A673 (cell line): ENCODE data around the gene SLC5A5. TPM values are rescaled to one million over a fixed set of nuclear protein-coding genes. Genes with fewer than 3 reads are reported as not detected.
"Not testable (repeated sequence)": the region's sequence is repeated elsewhere in the genome, so short reads cannot be mapped to it uniquely, and the experiment has no call there.

Experiments used
- BruUV-seq: library from RNA; stranded (reverse); fragments of 400-500 nt; replicated peaks from 2 replicates; lab custom pipeline; 2021; lab: Mats Ljungman, UMichigan
- CTCF ChIA-PET: fragments of 300-600 bp; sonication (Branson Sonifier 250); formaldehyde crosslinking; loops from one replicate; lab custom pipeline; 2022; ENCODE audit warnings: antibody characterized with exemption; lab: Charles Lee
- POLR2A ChIA-PET: fragments of 300-600 bp; sonication (Branson Sonifier 250); formaldehyde crosslinking; loops from one replicate; lab custom pipeline; 2022; ENCODE audit warnings: antibody characterized with exemption; ENCODE audit not compliant: low non-redundant PET; lab: Charles Lee
- DNase-seq: peaks from one replicate; pipeline ENCODE4 v3.0.0-alpha.2; 2015; ENCODE audit warnings: low spot score
- H3K27ac ChIP-seq: fragments of 200-600 bp; sonication (generic); 2 replicates; pipeline ENCODE4 v1.5.1; 2016; ENCODE audit warnings: mixed run types, low read depth, mild to moderate bottlenecking, mixed read lengths, antibody characterized with exemption, low read length; ENCODE audit not compliant: poor library complexity, severe bottlenecking
- H3K27me3 ChIP-seq: fragments of 200-600 bp; sonication (generic); replicated peaks from 2 replicates; pipeline ENCODE4 v1.6.1; 2017; ENCODE audit warnings: mixed run types, low read depth, mild to moderate bottlenecking, mixed read lengths, antibody characterized with exemption, low read length; ENCODE audit not compliant: insufficient read depth, poor library complexity
- H3K36me3 ChIP-seq: fragments of 200-600 bp; sonication (generic); 2 replicates; pipeline ENCODE4 v1.6.1; 2016; ENCODE audit warnings: mixed run types, mild to moderate bottlenecking, mixed read lengths, antibody characterized with exemption, low read length; ENCODE audit not compliant: insufficient read depth, poor library complexity, severe bottlenecking
- H3K4me1 ChIP-seq: fragments of 200-600 bp; sonication (generic); 2 replicates; pipeline ENCODE4 v1.6.1; 2017; ENCODE audit warnings: mixed run types, mild to moderate bottlenecking, mixed read lengths, antibody characterized with exemption, low read length; ENCODE audit not compliant: insufficient read depth, poor library complexity, severe bottlenecking
- H3K4me3 ChIP-seq: fragments of 200-600 bp; sonication (generic); 2 replicates; pipeline ENCODE4 v1.5.1; 2016; ENCODE audit warnings: low read depth, mixed run types, mild to moderate bottlenecking, mixed read lengths, low read length; ENCODE audit not compliant: poor library complexity, severe bottlenecking
- H3K9me3 ChIP-seq: fragments of 200-600 bp; sonication (generic); 2 replicates; pipeline ENCODE4 v1.6.1; 2016; ENCODE audit warnings: mixed run types, low read depth, mild to moderate bottlenecking, mixed read lengths, antibody characterized with exemption, low read length; ENCODE audit not compliant: poor library complexity, severe bottlenecking
- EZH2 ChIP-seq: fragments of 200-600 bp; sonication (generic); IDR thresholded peaks from 2 replicates; pipeline ENCODE4 v1.6.1; 2017; ENCODE audit warnings: borderline replicate concordance, low read depth, mild to moderate bottlenecking, mixed read lengths, antibody characterized with exemption, low read length; ENCODE audit not compliant: poor library complexity, severe bottlenecking
- intact Hi-C: fragments of 100-400 bp; cut with micrococcal nuclease; formaldehyde crosslinking; loops from one replicate; pipeline ENCODE4 v1.10.0; 2022; ENCODE audit not compliant: unreplicated experiment
- total RNA-seq: library from RNA; stranded (reverse); gene quantifications from 2 replicates; pipeline ENCODE4 v1.2.3, GENCODE V29; 2021
- TF ChIP-seq, protein P1 (sequence below): fragments of 300-800, 200-600 bp; sonication (generic); conservative IDR thresholded peaks from 2 replicates; pipeline ENCODE4 v1.5.1; 2017; ENCODE audit warnings: low read depth, mild to moderate bottlenecking, antibody characterized with exemption, low read length, moderate library complexity, mixed read lengths

SLC5A5 gene
- total RNA-seq, 1 experiment from 2014 or later: not detected

DNA sequence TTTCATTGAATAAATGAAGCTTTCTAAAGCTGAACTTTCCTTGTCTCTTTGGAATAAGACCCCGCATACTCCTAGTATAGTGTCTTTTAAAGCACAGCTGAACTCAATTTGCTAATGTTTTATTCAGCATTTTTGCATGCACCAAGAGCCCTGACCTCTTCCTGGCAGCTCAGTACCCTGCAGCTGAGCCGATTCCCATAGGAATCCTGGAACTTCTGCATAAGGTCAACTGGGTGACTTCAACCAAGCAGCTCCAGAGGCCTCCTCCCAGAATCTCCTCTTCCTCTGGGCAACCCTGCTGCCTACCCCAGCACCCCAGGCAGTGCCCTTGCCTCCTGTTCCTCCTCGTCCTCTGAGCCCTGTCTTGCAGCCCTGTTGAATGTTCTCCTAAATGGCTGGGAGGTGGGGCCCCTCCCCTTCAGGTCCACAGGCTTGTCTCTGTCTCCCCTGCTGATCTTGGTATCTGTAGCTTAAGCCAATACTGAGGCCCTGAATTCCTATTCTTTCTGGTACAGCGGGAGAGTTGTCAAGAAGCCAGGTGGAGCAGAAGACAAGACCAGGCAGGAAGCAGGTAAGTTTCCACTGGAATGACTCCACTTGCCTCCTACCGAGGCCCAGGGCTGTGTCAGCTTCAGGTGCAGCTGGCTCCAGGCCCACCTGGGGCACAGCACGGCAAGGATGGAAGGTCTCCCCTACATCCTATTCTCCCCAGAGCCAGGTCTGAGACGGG is 37.4 kb downstream of the SLC5A5 start:
- H3K27me3 ChIP-seq: no peaks in the 10 kb centered on the region
- intact Hi-C loops: no loop called here
- TF ChIP-seq EZH2: no peak
- TF ChIP-seq, protein P1, sequence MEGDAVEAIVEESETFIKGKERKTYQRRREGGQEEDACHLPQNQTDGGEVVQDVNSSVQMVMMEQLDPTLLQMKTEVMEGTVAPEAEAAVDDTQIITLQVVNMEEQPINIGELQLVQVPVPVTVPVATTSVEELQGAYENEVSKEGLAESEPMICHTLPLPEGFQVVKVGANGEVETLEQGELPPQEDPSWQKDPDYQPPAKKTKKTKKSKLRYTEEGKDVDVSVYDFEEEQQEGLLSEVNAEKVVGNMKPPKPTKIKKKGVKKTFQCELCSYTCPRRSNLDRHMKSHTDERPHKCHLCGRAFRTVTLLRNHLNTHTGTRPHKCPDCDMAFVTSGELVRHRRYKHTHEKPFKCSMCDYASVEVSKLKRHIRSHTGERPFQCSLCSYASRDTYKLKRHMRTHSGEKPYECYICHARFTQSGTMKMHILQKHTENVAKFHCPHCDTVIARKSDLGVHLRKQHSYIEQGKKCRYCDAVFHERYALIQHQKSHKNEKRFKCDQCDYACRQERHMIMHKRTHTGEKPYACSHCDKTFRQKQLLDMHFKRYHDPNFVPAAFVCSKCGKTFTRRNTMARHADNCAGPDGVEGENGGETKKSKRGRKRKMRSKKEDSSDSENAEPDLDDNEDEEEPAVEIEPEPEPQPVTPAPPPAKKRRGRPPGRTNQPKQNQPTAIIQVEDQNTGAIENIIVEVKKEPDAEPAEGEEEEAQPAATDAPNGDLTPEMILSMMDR: no peak
- ChIA-PET POLR2A (interaction anchor here (0.6 kb wide), 1 partner anchor 55 kb away, joined by 18 read pairs; no protein-coding TSS in a partner anchor), CTCF (interaction anchor here (0.7 kb wide), 1 partner anchor 29 kb away, joined by 5 read pairs; no protein-coding TSS in a partner anchor)
- no peak overlapping the region for H3K4me3 ChIP-seq
- no peaks in the 10 kb centered on the region for H3K36me3 ChIP-seq
- H3K4me1 ChIP-seq: no peaks in the 10 kb centered on the region
- no TSS peak for BruUV-seq
- no peak overlapping the region for H3K27ac ChIP-seq
- H3K9me3 ChIP-seq: no peaks in the 10 kb centered on the region
- DNase-seq: no peak

DNA sequence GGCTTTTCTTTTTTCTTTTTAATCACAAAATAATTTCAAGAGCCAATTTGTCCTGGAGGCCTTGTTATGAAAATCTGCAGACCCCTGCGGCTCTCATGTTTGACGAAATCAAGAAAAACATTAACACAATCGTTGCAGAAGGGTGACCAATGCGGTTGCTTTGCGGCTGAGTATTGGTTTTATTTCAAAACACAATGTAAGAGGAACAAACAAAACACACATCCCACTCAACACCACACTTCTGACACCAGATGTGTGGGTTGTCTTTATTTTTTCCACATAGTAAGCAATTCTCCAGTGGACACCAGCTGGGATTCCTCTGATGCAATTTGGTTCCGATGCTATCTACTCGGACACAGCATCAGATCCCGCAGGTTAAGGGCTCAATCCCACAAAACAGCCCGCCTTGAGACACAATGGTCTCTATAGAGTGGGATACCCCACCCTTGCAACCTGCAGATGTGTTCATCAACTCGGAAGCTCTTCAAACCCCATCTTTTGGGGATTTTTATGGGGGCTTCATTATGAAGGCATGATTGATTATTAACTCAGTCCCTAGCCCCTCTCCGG is 39.1 kb downstream of the SLC5A5 start:
- BruUV-seq: no TSS peak
- POLR2A ChIA-PET: no interaction called here
- H3K27me3 ChIP-seq: no peaks in the 10 kb centered on the region

DNA sequence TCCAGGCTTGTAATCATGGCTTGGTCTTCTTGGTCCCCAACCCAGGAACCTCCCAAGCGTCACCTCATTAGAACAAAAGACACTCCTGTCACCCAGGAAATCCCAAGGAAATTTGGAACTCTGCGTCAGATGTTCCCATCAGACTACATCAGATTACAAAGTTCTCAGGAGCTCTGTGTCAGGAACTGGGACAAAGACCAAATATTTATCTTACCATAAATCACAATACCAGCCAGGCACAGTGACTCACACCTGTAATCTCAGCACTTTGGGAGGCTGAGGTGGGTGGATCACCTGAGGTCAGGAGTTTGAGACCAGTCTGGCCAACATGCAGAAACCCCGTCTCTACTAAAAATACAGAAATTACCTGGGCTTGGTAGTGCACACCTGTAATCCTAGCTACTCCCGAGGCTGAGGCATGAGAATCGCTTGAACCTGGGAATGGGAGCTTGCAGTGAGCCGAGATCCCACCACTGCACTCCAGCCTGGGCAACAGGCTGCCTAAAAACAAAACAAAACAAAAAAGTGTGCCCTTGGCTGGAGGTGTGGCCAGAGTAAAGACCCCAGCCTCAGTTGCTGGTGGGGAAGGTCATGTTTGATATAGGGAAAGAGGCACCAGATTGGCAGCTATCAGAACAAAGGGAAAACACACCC is 44.3 kb downstream of the SLC5A5 start:
- H3K27me3 ChIP-seq: no peaks in the 10 kb centered on the region
- DNase-seq: no peak
- H3K36me3 ChIP-seq: no peaks in the 10 kb centered on the region
- POLR2A ChIA-PET: no interaction called here
- BruUV-seq: no TSS peak
- no peak overlapping the region for H3K27ac ChIP-seq
- intact Hi-C loops: no loop called here
- TF ChIP-seq, protein P1: no peak
- TF ChIP-seq EZH2: no peak
- CTCF ChIA-PET: interaction anchor here (0.6 kb wide), 1 partner anchor 279 kb away, joined by 4 read pairs; no protein-coding TSS in a partner anchor
- H3K4me3 ChIP-seq: no peak overlapping the region
- no peaks in the 10 kb centered on the region for H3K9me3 ChIP-seq
- no peaks in the 10 kb centered on the region for H3K4me1 ChIP-seq

More for the DNA sequence above, 39.1 kb downstream of the SLC5A5 start:
- H3K27ac ChIP-seq: no peak overlapping the region
- CTCF ChIA-PET: no interaction called here
- no peak overlapping the region for H3K4me3 ChIP-seq
- DNase-seq: no peak
- H3K36me3 ChIP-seq: no peaks in the 10 kb centered on the region
- intact Hi-C loops: no loop called here
- H3K9me3 ChIP-seq: no peaks in the 10 kb centered on the region
- no peak for TF ChIP-seq EZH2
- TF ChIP-seq, protein P1: no peak
- no peaks in the 10 kb centered on the region for H3K4me1 ChIP-seq

DNA sequence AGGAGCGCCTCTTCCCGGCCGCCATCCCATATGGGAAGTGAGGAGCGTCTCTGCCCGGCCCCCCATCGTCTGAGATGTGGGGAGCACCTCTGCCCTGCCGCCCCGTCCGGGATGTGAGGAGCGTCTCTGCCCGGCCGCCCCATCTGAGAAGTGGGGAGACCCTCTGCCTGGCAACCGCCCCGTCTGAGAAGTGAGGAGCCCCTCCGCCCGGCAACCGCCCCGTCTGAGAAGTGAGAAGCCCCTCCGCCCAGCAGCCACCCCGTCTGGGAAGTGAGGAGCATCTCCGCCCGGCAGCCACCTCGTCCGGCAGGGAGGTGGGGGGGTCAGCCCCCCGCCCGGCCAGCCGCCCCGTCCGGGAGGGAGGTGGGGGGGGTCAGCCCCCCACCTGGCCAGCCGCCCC is 46.4 kb downstream of the SLC5A5 start:
- H3K36me3 ChIP-seq, CTCF ChIA-PET, H3K27ac ChIP-seq, H3K4me1 ChIP-seq, BruUV-seq, intact Hi-C loops, H3K9me3 ChIP-seq, DNase-seq, H3K27me3 ChIP-seq, H3K4me3 ChIP-seq, POLR2A ChIA-PET: not testable (repeated sequence)

DNA sequence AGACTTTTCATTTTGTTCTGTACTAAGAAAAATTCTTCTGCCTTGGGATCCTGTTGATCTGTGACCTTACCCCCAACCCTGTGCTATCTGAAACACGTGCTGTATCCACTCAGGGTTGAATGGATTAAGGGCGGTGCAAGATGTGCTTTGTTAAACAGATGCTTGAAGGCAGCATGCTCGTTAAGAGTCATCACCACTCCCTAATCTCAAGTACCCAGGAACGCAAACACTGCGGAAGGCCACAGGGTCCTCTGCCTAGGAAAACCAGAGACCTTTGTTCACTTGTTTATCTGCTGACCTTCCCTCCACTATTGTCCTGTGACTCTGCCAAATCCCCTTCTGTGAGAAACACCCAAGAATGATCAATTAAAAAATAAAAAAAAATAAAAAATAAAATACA is 47.4 kb downstream of the SLC5A5 start:
- intact Hi-C loops, H3K27me3 ChIP-seq, H3K4me1 ChIP-seq, H3K27ac ChIP-seq, DNase-seq, H3K9me3 ChIP-seq, H3K4me3 ChIP-seq, CTCF ChIA-PET, H3K36me3 ChIP-seq, BruUV-seq, POLR2A ChIA-PET: not testable (repeated sequence)
